Activated CD8-positive, alpha-beta memory T cell treated with anti-CD3 and anti-CD28 coated beads for 24 hours (primary cell): ENCODE results near the gene HBB.

ENCODE experiments used
- DNase-seq: peaks from one replicate; pipeline ENCODE4 v3.0.0-alpha.2; 2020

HBB gene

GRCh38 chr11:5246772-5247471 lies 20.1 kb upstream of the HBB start:
- DNase-seq: no peak

- no peak for DNase-seq
Measured at GRCh38 chr11:5245155-5245554, 18.3 kb upstream of the HBB start.

- no peak for DNase-seq
Measured at GRCh38 chr11:5243816-5244180, 16.9 kb upstream of the HBB start.

- DNase-seq: no peak
Measured at GRCh38 chr11:5242933-5243815, 16.3 kb upstream of the HBB start.

DNA sequence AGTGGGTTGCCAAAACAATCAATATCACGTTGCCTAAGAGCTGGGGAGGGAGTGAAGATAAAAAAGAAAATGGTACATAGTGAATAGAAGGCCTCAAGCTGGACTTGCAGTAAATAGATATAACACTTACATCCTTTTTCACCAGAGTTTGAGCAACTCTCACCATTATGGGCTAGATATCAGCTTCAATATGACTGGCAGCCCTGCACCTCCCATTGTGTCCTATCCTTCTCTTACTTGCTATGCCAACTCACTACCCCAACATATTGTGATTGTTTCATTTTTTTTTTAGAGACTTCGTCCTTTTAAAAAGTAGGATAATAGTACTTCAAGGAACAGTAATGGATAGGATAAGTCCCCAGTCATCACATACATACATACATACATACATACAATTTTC lies 15.3 kb upstream of the HBB start:
- DNase-seq: no peak

GRCh38 chr11:5241458-5241857 lies 14.6 kb upstream of the HBB start:
- DNase-seq: no peak

DNA sequence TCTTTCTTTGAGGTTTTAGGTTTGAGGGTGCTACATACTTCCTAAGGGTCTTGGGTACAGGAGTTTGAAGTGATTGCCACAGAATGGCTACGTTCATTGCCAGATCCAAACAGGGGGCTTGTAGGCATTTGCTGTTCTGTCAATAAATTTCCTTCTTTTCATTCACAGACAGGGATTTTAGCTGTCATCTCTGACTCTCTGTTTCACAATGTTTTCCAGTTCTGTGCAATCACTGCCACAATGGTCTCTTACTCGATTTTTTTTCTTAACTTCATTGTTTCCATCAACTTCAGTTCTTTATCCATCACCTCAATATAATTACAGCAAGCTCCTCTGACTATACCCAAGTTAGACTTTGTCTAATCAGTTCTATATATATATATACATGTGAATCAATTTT lies 13.6 kb upstream of the HBB start:
- DNase-seq: no peak

DNA sequence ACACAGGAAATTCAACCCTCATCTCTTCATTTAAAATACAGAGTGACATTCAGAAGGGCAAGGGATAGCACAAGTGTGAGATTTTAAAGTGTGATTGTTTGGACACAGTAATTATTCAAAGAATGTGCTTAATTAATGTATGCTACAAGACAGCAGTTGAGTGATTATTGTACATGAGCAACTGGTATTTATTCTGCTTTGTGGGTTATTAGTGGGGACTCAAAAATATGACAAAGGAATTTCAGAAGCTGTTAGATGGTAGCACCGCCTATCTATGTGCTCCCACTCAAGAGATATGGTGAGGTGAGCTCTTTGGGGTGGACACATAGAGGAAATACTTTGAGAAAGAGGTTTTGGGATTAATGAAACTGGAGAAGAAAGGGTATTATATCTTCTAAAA lies 13.2 kb upstream of the HBB start:
- no peak for DNase-seq

- no peak for DNase-seq
Measured at GRCh38 chr11:5239046-5239445, 12.2 kb upstream of the HBB start.

DNA sequence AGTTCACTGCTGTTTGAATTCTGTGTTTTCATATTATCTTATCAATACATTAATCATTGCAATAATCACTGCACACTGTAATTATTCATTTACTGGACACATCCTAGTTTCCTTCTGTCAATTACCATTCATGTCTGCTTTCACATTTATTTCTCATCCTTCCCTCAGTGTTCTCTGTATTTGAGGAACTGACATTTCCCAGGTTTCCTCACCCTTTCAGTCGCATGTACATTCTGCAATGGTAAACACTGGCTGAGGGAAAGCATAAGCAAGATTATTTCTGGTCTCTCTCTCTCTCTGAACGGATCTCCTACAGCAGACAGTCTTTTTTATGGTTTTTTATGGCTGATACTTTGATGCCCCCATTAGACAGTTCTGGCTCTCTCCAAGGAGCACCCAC lies 11.6 kb upstream of the HBB start:
- DNase-seq: no peak

GRCh38 chr11:5237420-5237819 lies 10.5 kb upstream of the HBB start:
- DNase-seq: no peak

DNA sequence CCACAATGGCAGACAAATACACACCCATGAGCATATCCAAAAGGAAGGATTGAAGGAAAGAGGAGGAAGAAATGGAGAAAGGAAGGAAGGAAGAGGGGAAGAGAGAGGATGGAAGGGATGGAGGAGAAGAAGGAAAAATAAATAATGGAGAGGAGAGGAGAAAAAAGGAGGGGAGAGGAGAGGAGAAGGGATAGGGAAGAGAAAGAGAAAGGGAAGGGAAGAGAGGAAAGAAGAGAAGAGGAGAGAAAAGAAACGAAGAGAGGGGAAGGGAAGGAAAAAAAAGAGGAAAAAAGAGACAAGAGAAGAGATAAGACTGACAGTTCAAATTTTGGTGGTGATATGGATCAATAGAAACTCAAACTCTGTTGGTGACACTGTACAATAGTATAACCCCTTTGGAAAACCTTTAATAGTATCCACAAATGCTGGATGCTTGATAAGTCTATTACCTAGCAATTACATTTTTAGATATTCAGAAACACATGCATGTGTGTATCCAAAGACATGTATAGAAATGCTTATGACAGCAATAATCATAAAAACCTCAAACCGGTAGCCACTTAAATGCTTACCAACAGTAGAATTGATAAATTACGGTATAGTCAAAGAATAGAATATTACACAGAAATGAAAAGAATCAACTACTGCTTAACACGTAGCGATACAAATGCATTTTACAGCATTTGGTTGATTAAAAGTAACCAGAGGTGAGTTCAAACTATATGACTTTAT lies 8.7 kb upstream of the HBB start:
- no peak for DNase-seq

GRCh38 chr11:5234381-5234834 lies 7.5 kb upstream of the HBB start, which contains the start of gene HBD:
HBD (minus strand) TSS chr11:5234483; CDS start chr11:5234433, 50 bp downstream.
- no peak for DNase-seq

- no peak for DNase-seq
Measured at GRCh38 chr11:5233307-5233706, 6.4 kb upstream of the HBB start.

- no peak for DNase-seq
Measured at GRCh38 chr11:5232821-5233220, 6.0 kb upstream of the HBB start.

- DNase-seq: no peak
Measured at GRCh38 chr11:5232176-5232575, 5.3 kb upstream of the HBB start.

- DNase-seq: no peak
Measured at GRCh38 chr11:5231111-5231510, 4.2 kb upstream of the HBB start.

DNA sequence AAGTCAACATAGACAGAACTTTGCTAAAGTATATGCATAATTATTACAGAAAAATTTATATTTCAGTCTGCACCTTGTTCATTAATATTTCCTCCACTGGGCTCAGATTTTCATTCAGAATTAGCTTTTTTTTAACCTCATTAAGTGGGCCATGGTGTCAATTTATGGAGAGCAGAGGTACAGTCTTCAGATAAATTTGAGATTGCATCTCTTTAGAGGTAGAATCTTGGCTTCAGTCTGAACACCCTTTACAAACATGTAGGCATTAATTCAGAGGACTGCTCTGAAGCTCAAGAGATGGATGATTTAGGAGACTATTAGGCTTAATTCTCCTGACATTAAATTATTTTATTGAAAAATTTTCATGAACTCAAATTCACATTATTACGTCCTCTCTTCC lies 3.4 kb upstream of the HBB start:
- no peak for DNase-seq

DNA sequence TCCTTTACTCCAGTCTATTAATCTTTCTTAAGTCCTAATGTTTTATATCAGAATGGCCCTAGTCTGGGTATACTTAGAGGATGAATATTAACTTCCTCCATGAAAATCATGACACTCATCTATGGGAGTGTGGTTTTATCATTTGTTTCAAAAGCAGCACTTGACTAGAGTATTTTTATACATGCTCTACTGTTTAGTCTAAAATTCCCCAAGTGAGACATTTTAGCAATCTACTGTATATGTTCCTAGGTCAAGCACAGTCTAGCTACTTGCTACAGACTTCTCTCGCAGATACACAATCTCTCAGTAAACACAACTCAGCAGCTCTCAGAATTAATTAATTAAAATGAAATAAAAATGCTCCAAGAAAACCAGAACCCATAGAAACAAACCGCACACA lies 2.9 kb upstream of the HBB start:
- DNase-seq: no peak

DNA sequence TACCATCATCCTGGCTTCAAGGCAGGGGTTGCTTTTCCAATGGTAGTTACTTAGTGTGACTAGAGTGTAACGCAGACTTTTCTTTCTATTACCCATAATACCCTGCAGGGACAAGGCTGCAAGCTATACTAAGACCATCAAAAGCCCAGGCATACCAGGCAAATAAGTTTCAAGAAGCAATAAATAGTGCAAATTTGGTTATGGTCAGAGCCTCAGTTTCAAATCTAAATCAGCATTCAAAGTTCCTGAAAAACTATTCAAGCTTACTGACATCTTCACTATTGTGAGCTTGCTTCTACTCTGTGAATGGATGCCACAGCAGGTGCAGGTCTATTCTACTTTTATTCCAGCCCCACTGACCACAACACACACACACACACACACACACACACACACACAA lies 2.5 kb upstream of the HBB start:
- DNase-seq: no peak

- no peak for DNase-seq
Measured at GRCh38 chr11:5228124-5228523, 1.3 kb upstream of the HBB start.

DNA sequence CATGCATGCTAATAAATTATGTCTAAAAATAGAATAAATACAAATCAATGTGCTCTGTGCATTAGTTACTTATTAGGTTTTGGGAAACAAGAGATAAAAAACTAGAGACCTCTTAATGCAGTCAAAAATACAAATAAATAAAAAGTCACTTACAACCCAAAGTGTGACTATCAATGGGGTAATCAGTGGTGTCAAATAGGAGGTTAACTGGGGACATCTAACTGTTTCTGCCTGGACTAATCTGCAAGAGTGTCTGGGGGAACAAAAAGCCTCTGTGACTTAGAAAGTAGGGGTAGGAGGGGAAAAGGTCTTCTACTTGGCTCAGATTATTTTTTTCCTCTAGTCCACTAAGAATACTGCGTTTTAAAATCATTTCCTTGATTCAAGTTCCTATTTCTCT lies 810 bp upstream of the HBB start:
- no peak for DNase-seq

GRCh38 chr11:5225480-5225871 lies 1.4 kb downstream of the HBB start:
- no peak for DNase-seq
